Coronary artery (tissue), 2 donors: ENCODE measurements around the gene BCAR1.

Experiments used
- DNase-seq: peaks from one replicate; pipeline ENCODE4 v3.0.0-alpha.2; 2017; ENCODE audit warnings: low spot score
- H3K27ac ChIP-seq, 2 donors: fragments of 200-600 bp; sonication (generic); one replicate each; pipeline ENCODE4 v1.5.1; 2016 to 2019
- H3K4me3 ChIP-seq: fragments of 200-600 bp; sonication (generic); 2 replicates; pipeline ENCODE4 v1.5.1; 2016; ENCODE audit warnings: mild to moderate bottlenecking, moderate library complexity
- CTCF ChIP-seq: fragments of 200-600 bp; sonication (generic); IDR thresholded peaks from one replicate; pipeline ENCODE4 v1.5.1; 2019; ENCODE audit warnings: antibody characterized with exemption

BCAR1 gene

GRCh38 chr16:75202069-75202590 lies 49.3 kb downstream of the BCAR1 start:
- DNase-seq = peak; percentile 19
- TF ChIP-seq CTCF = no peak

DNA sequence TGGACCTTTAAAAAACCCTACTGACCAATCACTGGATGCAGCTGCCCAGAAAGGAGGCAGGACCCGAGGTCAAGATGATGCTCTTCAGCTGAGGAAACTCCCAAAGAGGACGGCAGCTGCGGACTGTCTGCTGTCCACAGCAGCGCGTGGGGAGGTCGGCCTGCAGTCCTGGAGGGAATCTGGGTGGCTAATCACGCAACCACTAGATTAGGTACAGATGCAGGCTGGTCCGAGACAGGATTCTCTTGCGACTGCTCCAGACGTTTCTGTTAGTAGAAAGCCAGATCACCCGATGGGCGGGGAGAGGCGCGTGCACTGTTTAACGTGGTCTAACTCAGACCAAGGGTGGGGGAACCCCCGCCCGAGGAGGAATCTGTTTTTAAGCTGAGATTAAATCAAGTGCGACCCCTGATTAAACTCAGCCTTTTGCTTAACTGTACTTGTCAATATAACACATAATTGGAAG lies 53.3 kb downstream of the BCAR1 start:
- Histone ChIP-seq H3K27ac (no peak overlapping the region), H3K4me3 (peak overlapping the region; percentile 24)
- DNase-seq = peak; percentile 55
- TF ChIP-seq CTCF = no peak

More at GRCh38 chr16:75202069-75202590, 49.3 kb downstream of the BCAR1 start:
- Histone ChIP-seq H3K27ac (no peak overlapping the region), H3K4me3 (no peak overlapping the region)

GRCh38 chr16:75197522-75198134 lies 53.8 kb downstream of the BCAR1 start:
- no peak overlapping the region for H3K4me3 ChIP-seq
- DNase-seq = peak; percentile 60
- TF ChIP-seq CTCF = no peak
- no peak overlapping the region for H3K27ac ChIP-seq

- Histone ChIP-seq H3K27ac (no peak overlapping the region), H3K4me3 (no peak overlapping the region)
- peak; percentile 64 for DNase-seq
- no peak for TF ChIP-seq CTCF
These were observed 54.6 kb downstream of the BCAR1 start for GRCh38 chr16:75196836-75197235.

DNA sequence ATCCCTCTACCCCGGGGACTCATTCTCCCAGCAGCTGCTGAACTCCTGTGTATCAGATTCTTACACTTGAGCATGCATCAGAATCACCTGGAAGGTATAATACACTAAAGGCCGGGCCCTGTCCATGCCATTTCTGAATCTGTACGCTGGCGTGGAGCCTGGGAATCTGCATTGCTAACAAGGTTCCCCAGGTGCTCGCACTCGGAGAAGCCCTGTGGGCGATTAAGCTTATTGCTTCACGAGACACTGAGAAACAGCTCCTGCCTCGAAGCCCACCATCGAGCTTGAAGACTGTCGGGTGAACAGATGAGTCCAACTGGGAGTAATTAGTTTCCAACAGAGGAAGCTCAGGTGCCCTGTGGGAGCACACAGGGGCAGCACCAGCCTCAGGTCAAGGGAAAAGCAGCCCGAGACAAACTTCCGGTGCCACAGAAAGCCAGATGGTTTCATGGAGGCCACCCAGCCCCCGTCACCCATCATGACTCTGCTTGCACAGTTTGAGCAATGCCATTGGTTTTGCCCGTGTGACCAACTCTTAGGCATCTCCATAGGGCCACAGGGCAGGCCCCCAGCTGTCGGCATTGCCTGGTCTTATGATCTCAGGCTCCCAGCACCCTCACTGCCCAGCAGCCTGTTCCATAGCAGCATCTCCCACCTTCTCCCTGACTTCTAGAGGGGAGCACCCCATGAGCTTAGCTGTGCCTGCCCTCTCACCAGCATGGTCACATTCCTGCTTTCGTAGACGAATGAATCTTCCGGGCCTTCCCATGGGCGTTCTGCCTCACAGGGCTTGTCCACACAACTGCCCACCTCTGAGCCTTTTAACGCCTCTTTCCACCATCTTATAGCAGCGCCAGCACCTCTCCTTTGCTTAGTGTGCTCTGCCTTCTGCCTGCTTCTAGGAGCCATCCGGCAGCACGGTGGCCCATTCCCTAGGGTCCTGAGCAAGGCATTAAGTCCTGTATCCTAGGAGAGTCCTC lies 55.3 kb downstream of the BCAR1 start:
- H3K4me3 ChIP-seq = no peak overlapping the region
- no peak overlapping the region for H3K27ac ChIP-seq
- TF ChIP-seq CTCF = no peak
- peak; percentile 53 for DNase-seq

GRCh38 chr16:75193730-75194444 lies 57.5 kb downstream of the BCAR1 start:
- peak; percentile 54 for DNase-seq
- no peak overlapping the region for H3K27ac ChIP-seq
- TF ChIP-seq CTCF = no peak
- no peak overlapping the region for H3K4me3 ChIP-seq
